Measurements from ENCODE around the gene ASH1L. TPM values are rescaled to one million over a fixed set of nuclear protein-coding genes. Genes with fewer than 3 reads are reported as not detected.
"Not testable (repeated sequence)": the region's sequence is repeated elsewhere in the genome, so short reads cannot be mapped to it uniquely, and the experiment has no call there.

ASH1L gene
- total RNA-seq, 2 experiments from 2014 or later = 37.7 to 41.1 TPM

GRCh38 chr1:155295942-155296267, 266.7 kb downstream of the ASH1L start:
- Mint-ChIP-seq H3K27ac (no peak overlapping the region), H3K4me3 (no peak overlapping the region), H3K4me1 (ENCODE audit: low read depth) (peaks cover 7% of the 10 kb centered on the region), H3K36me3 (ENCODE audit: low read depth) (no peaks in the 10 kb centered on the region), H3K9me3 (ENCODE audit: insufficient read depth) (no peaks in the 10 kb centered on the region), H3K27me3 (ENCODE audit: low read depth) (peaks cover 38% of the 10 kb centered on the region)
- ChIA-PET POLR2A (interaction anchor here (1.0 kb wide), 1 partner anchor 14 kb away, joined by 6 read pairs; no protein-coding TSS in a partner anchor), CTCF (no interaction called here)
- DNase-seq = no peak
- no peak for ATAC-seq

GRCh38 chr1:155295183-155295941, 267.2 kb downstream of the ASH1L start:
- peak; percentile 57 for ATAC-seq
- H3K9me3 Mint-ChIP-seq (ENCODE audit: insufficient read depth) = no peaks in the 10 kb centered on the region

GRCh38 chr1:155294520-155295182, 268.0 kb downstream of the ASH1L start:
- no peaks in the 10 kb centered on the region for H3K36me3 Mint-ChIP-seq (ENCODE audit: low read depth)
- ChIA-PET CTCF (no interaction called here), POLR2A (no interaction called here)
- no peak for DNase-seq
- peaks cover 7% of the 10 kb centered on the region for H3K4me1 Mint-ChIP-seq (ENCODE audit: low read depth)
- peaks cover 38% of the 10 kb centered on the region for H3K27me3 Mint-ChIP-seq (ENCODE audit: low read depth)
- peak overlapping the region; percentile 37 for H3K4me3 Mint-ChIP-seq
- ATAC-seq = peak; percentile 30
- no peak overlapping the region for H3K27ac Mint-ChIP-seq
- no peaks in the 10 kb centered on the region for H3K9me3 Mint-ChIP-seq (ENCODE audit: insufficient read depth)

More at GRCh38 chr1:155295183-155295941, 267.2 kb downstream of the ASH1L start:
- CTCF ChIA-PET = no interaction called here
- Mint-ChIP-seq H3K27me3 (ENCODE audit: low read depth) (peaks cover 38% of the 10 kb centered on the region), H3K36me3 (ENCODE audit: low read depth) (no peaks in the 10 kb centered on the region), H3K4me3 (no peak overlapping the region), H3K4me1 (ENCODE audit: low read depth) (peaks cover 7% of the 10 kb centered on the region), H3K27ac (no peak overlapping the region)
- POLR2A ChIA-PET = interaction anchor here (1.0 kb wide), 1 partner anchor 15 kb away, joined by 6 read pairs; no protein-coding TSS in a partner anchor
- no peak for DNase-seq

GRCh38 chr1:155293086-155293749, 269.4 kb downstream of the ASH1L start:
- Mint-ChIP-seq H3K27me3 (ENCODE audit: low read depth) (peaks cover 38% of the 10 kb centered on the region), H3K27ac (no peak overlapping the region), H3K4me1 (ENCODE audit: low read depth) (peaks cover 7% of the 10 kb centered on the region), H3K36me3 (ENCODE audit: low read depth) (no peaks in the 10 kb centered on the region), H3K9me3 (ENCODE audit: insufficient read depth) (no peaks in the 10 kb centered on the region), H3K4me3 (no peak overlapping the region)
- no peak for ATAC-seq
- ChIA-PET POLR2A (interaction anchor here (1.1 kb wide), 1 partner anchor 20 kb away, joined by 3 read pairs; the partner anchor contains the start of gene CLK2), CTCF (interaction anchor here (0.6 to 1.1 kb wide), 3 partner anchors 11 to 119 kb away, joined by 3 read pairs; no protein-coding TSS in a partner anchor)
- no peak for DNase-seq

- ATAC-seq; CTCF ChIA-PET; DNase-seq; H3K27ac Mint-ChIP-seq; H3K4me1 Mint-ChIP-seq (ENCODE audit: low read depth); POLR2A ChIA-PET; H3K9me3 Mint-ChIP-seq (ENCODE audit: insufficient read depth); H3K36me3 Mint-ChIP-seq (ENCODE audit: low read depth); H3K4me3 Mint-ChIP-seq: not testable (repeated sequence)
- peaks cover 23% of the 10 kb centered on the region for H3K27me3 Mint-ChIP-seq (ENCODE audit: low read depth)
These were observed 271.6 kb downstream of the ASH1L start for GRCh38 chr1:155291006-155291405.

DNA sequence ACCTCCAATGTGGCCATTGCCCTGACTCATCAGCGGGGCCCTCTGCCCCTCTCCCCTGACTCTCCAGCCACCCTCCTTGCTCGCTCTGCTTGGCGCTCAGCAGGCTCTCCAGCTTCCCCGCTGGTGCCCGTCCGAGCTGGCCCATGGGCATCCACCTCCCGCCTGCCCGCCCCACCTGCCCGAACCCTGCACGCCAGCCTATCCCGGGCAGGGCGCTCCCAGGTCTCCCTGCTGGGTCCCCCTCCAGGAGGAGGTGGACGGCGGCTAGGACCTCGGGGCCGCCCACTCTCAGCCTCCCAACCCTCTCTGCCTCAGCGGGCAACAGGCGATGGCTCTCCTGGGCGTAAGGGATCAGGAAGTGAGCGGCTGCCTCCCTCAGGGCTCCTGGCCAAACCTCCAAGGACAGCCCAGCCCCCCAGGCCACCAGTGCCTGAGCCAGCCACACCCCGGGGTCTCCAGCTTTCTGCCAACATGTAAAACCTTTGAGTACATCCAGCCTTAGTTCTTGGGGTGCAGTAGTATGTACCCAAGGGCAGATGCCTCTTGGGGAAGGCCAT, 274.5 kb downstream of the ASH1L start:
- no peaks in the 10 kb centered on the region for H3K36me3 Mint-ChIP-seq (ENCODE audit: low read depth)
- ChIA-PET POLR2A (no interaction called here), CTCF (interaction anchor here (0.6 kb wide), 1 partner anchor 284 kb away, joined by 3 read pairs; no protein-coding TSS in a partner anchor)
- ATAC-seq (no peak), DNase-seq (no peak)
- H3K9me3 Mint-ChIP-seq (ENCODE audit: insufficient read depth) = no peaks in the 10 kb centered on the region
- no peaks in the 10 kb centered on the region for H3K27me3 Mint-ChIP-seq (ENCODE audit: low read depth)
- H3K4me1 Mint-ChIP-seq (ENCODE audit: low read depth) = no peaks in the 10 kb centered on the region
- no peak overlapping the region for H3K4me3 Mint-ChIP-seq
- no peak overlapping the region for H3K27ac Mint-ChIP-seq

DNA sequence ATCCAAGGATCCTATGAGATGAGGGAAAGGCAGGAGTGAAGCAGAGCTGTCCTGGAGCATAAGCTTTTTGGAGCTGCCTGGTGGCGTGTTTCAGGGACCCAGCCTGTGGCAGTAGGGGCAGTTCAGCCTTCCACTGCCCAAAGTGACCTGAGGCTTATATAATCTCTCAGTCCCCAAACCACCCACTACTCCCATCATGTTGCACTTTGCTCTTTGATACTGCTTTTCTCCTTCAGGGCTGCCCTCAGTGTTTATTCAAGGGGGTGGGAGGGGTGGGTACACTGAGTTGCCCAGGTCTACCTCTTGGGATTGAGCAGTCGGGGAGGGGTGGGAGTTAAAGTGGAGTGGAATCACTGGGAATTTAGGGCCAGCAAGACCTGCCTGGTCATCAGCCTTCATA, 276.1 kb downstream of the ASH1L start:
- no peaks in the 10 kb centered on the region for H3K27me3 Mint-ChIP-seq (ENCODE audit: low read depth)
- CTCF ChIA-PET = interaction anchor here (1.2 kb wide), 1 partner anchor 22 kb away, joined by 4 read pairs; the partner anchor contains the start of gene FDPS
- no peaks in the 10 kb centered on the region for H3K36me3 Mint-ChIP-seq (ENCODE audit: low read depth)
- no peak overlapping the region for H3K27ac Mint-ChIP-seq
- POLR2A ChIA-PET = no interaction called here
- ATAC-seq (no peak), DNase-seq (no peak)
- no peak overlapping the region for H3K4me3 Mint-ChIP-seq
- H3K9me3 Mint-ChIP-seq (ENCODE audit: insufficient read depth) = no peaks in the 10 kb centered on the region
- H3K4me1 Mint-ChIP-seq (ENCODE audit: low read depth) = no peaks in the 10 kb centered on the region

DNA sequence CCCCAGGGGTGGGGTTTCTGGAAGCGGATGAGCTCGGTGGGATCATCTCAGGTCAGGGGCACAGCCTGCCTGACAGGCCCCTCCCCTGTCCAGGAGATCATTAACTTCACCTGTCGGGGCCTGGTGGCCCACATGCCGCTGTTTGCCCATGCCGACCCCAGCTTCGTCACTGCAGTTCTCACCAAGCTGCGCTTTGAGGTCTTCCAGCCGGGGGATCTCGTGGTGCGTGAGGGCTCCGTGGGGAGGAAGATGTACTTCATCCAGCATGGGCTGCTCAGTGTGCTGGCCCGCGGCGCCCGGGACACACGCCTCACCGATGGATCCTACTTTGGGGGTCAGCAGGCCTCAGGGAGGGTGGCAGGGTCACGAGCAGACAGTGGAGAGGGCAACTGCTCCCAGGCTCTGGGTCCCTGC, 277.0 kb downstream of the ASH1L start:
- ChIA-PET POLR2A (no interaction called here), CTCF (interaction anchor here (1.2 kb wide), 1 partner anchor 23 kb away, joined by 4 read pairs; the partner anchor contains the start of gene FDPS)
- no peaks in the 10 kb centered on the region for H3K9me3 Mint-ChIP-seq (ENCODE audit: insufficient read depth)
- H3K4me1 Mint-ChIP-seq (ENCODE audit: low read depth) = no peaks in the 10 kb centered on the region
- ATAC-seq (no peak), DNase-seq (no peak)
- no peak overlapping the region for H3K4me3 Mint-ChIP-seq
- no peaks in the 10 kb centered on the region for H3K36me3 Mint-ChIP-seq (ENCODE audit: low read depth)
- H3K27me3 Mint-ChIP-seq (ENCODE audit: low read depth) = no peaks in the 10 kb centered on the region
- H3K27ac Mint-ChIP-seq = no peak overlapping the region

Small RNAs within 50 kb of the gene (microRNA-seq; reads per million reads assigned to microRNA genes)
- not detected for gene MIR555

Other genes starting within 250 kb of the ASH1L start
- 10 to 100 TPM; 33.7 to 35.1 TPM for gene RUSC1, start 241.9 kb downstream of the ASH1L start, total RNA-seq
- gene MSTO1, start 47.4 kb upstream of the ASH1L start, total RNA-seq = 10 to 100 TPM; 61.2 to 61.6 TPM
- 10 to 100 TPM; 63.8 to 68.9 TPM for gene YY1AP1, start 126.0 kb upstream of the ASH1L start, total RNA-seq
- 100 to 1,000 TPM; 120 to 135 TPM for gene DAP3, start 126.3 kb upstream of the ASH1L start, total RNA-seq